GM18526 (cell line): ENCODE results near the gene CHAMP1.

Experiments
- POLR2A ChIP-seq: IDR thresholded peaks from 3 replicates; pipeline ENCODE4 v1.6.1; 2011; ENCODE audit not compliant: insufficient read length; ENCODE audit errors: extremely low read depth

CHAMP1 gene

DNA sequence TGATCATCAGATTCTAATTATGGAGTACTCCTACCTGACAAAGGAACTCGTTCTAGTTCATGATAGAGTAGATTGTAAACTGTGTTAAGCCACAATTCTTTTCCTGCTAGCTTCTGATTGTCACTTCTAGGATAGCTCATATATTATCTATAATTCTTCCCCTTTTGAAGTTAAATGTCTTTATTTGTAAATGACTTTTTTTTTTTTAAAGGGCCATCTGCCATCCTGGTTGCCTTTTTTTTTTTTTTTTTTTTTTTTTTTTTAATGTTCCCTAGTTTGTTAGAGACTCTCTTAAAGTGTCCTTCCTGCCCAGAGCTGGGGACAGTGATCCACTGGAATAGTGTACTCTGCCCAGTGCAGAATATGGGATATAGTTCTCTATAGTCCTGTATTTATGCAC lies 4.3 kb downstream of the CHAMP1 start:
- TF ChIP-seq POLR2A: no peak

DNA sequence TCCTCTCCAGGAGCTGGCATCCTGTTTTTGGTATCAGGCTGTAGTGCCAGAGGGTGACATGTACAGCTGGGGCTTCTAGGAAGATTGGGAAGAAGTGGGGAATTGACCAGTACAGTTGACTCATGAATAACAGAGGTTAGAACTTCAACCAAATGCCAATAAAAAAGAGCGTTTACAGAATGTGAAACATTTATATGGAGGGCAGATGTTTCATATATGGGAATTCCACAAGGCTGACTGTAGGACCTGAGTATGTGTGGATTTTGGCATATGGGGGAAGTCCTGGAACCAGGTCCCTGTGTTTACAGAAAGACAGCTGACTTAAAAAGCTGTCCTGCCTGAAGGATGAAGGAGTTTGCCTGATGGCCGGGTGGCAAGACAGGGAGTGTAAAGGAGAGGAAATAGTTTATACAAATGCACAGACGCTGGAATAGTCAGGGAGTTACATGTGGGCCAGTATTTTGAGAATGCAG lies 5.2 kb downstream of the CHAMP1 start:
- no peak for TF ChIP-seq POLR2A

DNA sequence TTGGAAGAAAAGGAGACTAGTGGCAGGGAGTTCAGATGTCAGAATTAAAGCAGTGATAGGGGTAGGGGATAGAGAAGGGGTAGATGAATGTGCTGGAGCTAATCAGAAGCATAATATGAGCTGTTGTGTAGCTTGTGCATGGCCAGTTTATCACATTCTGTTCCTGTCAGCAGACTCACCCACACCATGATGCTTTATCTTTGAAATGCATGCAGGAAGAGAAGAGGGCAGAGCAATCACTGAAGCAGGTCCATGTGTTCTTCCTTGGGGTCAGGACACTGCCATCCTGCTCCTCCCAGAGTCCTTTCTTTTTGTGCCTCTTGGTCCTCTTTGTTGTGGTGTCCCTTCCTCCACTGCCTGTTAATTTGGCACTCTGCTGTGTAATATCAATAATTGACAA lies 5.8 kb downstream of the CHAMP1 start:
- no peak for TF ChIP-seq POLR2A

DNA sequence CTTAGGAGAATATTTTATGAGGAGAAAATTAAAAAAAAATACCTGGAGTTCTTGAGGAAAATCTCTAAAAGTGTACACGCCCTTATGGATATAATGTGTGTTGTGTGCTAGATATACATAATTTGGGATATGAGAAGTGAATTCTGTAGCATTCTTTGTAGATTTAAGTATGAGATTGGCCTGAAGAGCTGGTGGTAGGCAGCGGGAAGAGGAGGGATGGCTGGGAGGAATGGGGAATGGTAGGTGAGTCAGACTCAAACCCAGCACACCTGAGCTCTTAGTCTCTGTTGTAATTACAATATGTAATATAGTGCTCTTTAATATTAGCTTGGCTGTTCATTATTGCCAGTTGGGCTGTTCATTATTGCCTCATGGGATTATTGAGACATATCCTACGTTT lies 7.0 kb downstream of the CHAMP1 start:
- TF ChIP-seq POLR2A: no peak

DNA sequence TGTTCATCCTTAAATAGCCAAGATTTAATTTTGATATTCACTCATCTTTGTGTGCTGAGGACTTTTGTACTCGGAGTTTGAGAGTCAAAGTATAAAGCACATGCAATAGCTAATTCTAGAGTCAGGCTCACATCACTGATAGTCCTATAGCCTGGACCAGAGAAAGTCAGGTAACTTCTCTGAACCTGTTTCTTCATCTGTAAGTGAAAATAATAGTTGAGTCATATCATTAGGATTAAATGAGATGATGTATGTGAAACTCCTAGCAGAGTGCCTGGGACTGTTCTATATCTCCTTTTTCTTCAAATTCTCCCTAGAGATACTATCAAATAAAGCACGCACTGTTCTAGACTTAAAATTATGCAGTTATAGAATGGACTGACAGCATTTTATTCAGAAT lies 9.0 kb downstream of the CHAMP1 start:
- no peak for TF ChIP-seq POLR2A

DNA sequence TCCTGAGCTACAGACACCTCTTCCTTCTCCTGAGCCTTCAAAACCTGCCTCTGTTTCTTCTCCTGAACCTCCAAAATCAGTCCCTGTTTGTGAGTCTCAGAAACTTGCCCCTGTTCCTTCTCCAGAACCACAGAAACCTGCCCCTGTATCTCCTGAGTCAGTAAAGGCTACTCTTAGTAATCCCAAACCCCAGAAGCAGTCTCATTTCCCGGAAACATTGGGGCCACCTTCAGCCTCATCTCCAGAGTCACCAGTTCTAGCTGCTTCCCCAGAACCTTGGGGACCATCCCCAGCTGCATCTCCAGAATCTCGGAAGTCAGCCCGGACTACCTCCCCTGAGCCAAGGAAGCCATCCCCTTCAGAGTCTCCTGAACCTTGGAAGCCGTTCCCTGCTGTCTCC lies 10.0 kb downstream of the CHAMP1 start:
- no peak for TF ChIP-seq POLR2A

DNA sequence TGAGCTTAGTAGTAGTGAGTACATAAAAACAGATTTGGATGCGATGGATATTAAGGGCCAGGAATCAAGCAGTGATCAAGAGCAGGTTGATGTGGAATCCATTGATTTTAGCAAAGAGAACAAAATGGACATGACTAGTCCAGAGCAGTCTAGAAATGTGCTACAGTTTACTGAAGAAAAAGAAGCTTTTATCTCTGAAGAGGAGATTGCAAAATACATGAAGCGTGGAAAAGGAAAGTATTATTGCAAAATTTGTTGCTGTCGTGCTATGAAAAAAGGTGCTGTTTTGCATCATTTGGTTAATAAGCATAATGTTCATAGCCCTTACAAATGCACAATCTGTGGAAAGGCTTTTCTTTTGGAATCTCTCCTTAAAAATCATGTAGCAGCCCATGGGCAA lies 11.4 kb downstream of the CHAMP1 start:
- no peak for TF ChIP-seq POLR2A

DNA sequence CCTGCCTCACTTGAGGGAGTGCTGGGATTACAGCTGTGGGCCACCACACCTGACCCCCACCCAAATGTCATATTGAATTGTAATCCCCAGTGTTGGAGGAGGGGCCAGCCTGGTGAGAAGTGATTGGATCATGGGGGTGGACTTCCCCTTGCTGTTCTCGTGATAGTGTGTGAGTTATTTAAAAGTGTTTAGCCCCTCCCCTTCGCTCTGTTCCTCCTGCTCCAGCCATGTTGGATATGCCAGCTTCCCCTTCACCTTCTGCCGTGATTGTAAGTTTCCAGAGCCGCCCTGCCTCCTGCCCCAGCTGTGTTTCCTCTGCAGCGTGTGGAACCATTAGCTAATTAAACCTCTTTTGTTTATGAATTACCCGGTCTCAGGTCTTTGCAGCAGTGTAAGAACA lies 13.7 kb downstream of the CHAMP1 start:
- TF ChIP-seq POLR2A: no peak

DNA sequence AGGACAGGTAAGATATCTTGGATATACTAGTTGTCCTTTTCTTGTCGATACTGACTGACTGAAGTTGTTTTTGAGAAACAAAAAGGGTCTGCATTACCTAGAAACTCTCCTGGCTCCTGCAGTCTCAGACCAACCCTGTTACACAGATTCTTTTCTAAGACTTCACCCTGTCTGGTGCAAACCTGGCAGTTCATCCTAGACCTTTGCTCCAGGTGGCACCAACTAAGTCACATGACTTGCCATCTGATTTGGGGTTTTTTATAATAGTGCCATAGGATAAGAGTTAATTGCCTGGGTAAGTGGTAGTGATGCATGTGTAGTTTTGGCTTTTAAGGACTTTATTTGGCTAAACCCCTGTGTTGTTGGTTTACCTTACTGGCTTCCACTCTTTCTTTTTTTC lies 14.3 kb downstream of the CHAMP1 start:
- TF ChIP-seq POLR2A: no peak

DNA sequence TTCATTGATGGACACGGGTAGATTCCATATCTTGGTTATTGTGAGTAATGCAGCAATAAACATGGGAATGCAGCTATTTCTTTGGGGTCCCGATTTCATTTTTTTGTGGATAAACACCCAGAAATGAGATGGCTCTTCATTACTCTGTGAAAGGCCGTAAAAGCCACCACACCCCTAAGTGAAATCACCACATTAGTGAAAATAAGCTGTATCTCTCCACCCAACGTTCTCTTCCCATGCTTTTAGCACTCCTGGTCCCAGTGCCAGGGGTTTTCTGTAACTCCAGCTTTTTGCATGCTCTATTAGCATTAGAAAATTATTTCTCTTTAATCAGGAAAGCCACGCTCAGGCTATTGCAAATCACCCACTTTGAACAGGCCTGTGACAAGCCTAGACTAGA lies 15.8 kb downstream of the CHAMP1 start:
- no peak for TF ChIP-seq POLR2A

DNA sequence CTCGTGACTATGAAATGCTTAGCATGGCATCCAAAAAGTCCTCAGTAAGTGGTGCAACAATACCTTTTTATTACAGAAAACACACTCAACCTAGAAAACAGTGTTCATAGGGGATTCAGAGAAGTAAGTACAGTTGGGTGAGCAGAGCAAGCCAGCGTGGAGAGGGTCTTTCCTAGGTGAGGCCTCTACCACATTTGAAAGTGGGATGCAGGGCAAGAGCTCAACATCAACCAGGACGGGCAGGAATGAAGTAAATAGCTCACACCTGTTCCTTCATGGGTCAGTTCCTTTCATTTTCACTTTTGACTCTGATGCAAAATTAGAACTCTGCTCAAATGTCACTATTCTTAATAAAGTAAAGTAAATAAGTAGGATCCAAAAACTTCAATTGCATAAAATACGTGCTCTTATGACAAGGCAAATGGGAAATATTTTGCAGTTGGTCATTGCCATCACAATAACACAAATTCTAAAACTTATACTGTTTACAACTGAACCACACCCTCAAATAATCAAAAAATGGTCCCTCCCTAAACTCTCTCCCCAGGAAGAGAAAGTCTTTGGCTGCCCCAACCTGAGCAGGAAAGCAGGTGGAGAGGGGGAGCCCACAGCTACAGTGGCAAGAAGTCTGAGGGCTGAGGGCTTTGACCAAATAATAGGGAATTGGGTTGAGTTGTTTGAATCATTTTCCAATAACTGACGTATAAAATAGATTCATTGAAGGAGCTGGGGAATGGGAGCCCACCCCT lies 20.2 kb downstream of the CHAMP1 start:
- no peak for TF ChIP-seq POLR2A

DNA sequence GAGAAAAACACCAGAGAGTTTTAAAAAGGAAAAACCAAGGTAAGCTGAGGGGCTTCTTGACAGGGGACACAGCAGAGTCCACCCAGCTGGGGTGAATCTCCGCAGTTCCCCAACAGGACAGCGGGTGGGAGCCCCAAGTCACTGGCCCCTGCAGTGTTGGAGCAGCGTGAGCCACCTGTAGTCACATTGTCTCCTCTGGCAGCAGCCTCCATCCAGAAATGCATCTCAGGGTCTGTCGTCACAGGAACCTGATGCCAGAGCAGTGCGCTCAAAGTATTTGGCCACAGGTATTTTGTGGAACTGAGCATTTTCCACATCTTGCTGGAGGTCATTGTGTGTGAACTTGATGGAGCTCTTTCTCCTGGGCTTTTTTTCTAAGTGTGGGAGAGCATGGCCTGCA lies 24.7 kb downstream of the CHAMP1 start:
- TF ChIP-seq POLR2A: no peak

DNA sequence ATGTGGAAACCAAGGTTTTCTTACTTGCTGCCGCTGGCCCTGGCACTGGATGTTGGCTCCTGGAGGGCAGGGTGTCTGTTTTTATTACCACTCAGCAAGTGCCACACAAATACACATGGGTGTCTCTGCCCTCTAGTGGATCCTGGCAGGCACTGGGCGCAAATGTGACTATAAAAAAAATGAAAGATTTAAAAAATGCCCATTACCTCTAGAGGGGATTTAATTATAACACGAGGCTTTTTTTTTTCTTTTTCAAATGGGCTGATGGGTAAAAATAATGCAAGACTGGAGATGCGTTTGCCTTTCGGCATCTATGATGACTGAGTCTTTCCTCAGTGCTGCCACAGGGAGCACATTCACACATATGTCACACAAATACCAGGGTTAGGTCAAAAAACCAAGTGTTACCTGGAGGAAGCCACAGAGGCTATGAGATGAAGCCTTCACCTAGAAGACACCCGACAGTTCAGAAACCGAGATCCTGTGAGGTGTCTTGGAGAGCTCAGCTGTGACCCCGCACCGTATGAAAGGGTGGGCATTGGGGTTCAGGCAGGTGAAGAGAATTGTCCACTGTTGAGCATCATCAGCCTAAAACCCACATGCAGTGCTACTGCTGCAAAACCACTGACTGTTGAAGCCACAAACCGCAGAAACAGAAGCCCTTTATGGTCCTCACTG lies 25.7 kb downstream of the CHAMP1 start:
- TF ChIP-seq POLR2A: no peak

DNA sequence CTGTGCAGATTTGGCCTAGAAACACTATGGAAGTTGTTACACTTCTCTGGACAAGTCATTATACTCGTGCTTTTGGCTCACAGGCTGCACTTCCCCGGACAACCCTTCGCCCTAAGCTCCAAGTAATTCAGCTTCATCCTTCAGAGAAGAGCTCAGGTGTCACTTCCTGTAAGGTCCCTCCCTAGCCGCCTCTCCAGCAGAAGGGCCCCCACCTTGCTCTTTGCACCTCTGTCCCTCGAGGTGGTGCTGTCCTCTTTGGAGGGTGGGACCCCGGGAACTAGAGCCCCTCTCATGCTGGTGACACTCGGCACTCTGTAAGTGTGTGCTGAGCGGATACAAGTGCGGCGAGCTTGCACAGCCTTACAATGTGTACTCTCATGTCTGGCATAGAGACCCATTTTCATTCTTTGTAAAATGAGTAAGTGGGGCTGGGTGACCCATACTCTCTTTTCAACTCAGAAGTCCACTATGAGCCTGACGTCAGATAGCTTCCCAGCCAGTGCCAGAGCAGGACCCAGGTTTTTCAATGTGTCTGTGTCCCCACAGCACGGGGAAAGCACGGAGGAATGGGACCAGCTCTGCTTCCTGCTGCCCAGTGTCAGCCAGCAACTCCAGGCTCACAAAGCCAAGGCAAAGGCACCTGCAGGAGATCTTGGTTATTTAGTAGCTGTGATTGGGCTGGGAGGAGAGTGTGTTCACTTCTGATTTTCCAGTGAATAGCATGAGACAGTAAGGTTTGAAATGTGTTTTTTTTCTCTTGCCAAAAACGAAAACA lies 26.9 kb downstream of the CHAMP1 start:
- TF ChIP-seq POLR2A: no peak
